ENCODE data around the gene CREB3L2. TPM values are rescaled to one million over a fixed set of nuclear protein-coding genes. Genes with fewer than 3 reads are reported as not detected.

Gene CREB3L2
- total and polyA plus RNA-seq, 8 donors = 5.8 to 258 (median 23.6) TPM

DNA sequence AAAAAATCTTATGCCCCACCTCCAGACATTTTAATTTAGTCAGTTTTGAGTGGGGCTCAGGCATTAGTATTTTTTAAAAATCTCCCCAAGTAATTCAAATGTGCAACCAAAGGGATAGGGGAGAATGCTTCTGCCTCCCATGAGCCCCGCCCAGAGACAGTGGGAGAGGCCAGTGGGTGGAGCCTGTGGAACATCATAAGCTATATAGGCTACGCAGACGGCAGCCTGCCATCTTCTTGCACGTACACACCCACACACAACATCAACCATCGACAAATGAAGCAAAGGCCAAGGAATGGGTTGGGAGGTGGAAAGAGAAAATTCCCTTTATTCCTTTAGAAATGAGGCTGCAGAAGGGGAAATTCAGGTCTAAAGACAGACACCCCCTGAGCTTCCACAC, 25.2 kb downstream of the CREB3L2 start:
- Histone ChIP-seq H3K27ac (peak overlapping the region in 4 of 5 donors; percentile 78 to 95 (median 84)), H3K4me1 (peaks cover 48 to 94% (median 73%) of the 10 kb centered on the region in 4 donors), H3K4me3 (no peak overlapping the region), H3K27me3 (no peaks in the 10 kb centered on the region), H3K36me3 (no peaks in the 10 kb centered on the region), H3K9me3 (no peaks in the 10 kb centered on the region)
- intact Hi-C loops (cut with DNase I; ENCODE audit: low total_unique reads) = no loop called here
- DNase-seq = no peak
- TF ChIP-seq POLR2AphosphoS5 (IDR thresholded peaks at IDR 0.05) = no peak
- no peak for TF ChIP-seq POLR2A (IDR thresholded peaks at IDR 0.05)
- TF ChIP-seq, protein P1, sequence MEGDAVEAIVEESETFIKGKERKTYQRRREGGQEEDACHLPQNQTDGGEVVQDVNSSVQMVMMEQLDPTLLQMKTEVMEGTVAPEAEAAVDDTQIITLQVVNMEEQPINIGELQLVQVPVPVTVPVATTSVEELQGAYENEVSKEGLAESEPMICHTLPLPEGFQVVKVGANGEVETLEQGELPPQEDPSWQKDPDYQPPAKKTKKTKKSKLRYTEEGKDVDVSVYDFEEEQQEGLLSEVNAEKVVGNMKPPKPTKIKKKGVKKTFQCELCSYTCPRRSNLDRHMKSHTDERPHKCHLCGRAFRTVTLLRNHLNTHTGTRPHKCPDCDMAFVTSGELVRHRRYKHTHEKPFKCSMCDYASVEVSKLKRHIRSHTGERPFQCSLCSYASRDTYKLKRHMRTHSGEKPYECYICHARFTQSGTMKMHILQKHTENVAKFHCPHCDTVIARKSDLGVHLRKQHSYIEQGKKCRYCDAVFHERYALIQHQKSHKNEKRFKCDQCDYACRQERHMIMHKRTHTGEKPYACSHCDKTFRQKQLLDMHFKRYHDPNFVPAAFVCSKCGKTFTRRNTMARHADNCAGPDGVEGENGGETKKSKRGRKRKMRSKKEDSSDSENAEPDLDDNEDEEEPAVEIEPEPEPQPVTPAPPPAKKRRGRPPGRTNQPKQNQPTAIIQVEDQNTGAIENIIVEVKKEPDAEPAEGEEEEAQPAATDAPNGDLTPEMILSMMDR (IDR thresholded peaks at IDR 0.05) = no peak
- no peak for TF ChIP-seq EP300 (IDR thresholded peaks at IDR 0.05)
- WGBS, 5 donors = 64 to 86% (median 68%) methylated on average over 5 of the region's 5 CpGs

DNA sequence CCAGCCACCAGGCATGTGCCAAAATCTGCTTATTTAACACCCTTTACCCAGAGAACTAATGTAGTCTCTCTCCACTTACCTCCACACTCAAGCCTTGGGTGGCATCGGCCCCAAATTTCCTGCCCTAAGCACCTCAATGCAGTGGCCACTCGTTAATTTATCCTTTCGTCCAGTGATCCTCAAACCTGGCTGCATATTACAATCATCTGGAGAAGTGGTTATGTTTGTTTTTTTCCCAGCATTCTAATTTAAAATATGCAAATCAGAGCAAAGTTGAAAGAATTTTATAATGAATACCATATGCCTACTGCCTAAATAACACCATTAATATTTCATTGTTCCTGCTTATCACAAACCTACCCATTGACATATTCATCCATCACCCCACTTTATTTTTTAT, 25.7 kb downstream of the CREB3L2 start:
- no peaks in the 10 kb centered on the region for H3K9me3 ChIP-seq
- intact Hi-C loops (cut with DNase I; ENCODE audit: low total_unique reads) = no loop called here
- 79 to 88% (median 87%) methylated on average over 3 of the region's 3 CpGs for WGBS, 5 donors

DNA sequence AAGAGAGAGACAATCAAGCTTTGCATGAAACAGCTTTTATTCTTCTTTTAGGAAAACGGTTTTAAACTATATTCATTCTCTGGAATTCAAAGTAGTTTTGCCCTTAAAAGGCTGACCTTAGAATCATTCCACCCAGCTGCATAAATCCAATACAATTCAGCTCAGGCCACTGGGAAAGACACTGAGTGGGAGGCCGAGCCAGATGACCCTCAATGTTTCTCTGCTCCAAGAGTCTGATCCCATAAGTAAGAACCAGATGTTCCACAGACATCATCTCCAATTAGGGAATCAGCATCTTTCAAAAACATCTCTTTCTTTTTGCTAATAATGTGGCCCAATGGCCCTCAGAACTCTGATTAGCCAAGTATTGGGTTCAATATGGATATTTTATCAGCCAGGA, 26.1 kb downstream of the CREB3L2 start:
- intact Hi-C loops (cut with DNase I; ENCODE audit: low total_unique reads) = no loop called here
- DNase-seq = peak in 1 of 2 donors; percentile 74
- Histone ChIP-seq H3K9me3 (no peaks in the 10 kb centered on the region), H3K27me3 (no peaks in the 10 kb centered on the region), H3K27ac (peak overlapping the region in 4 of 5 donors; percentile 78 to 95 (median 84)), H3K4me1 (peaks cover 45 to 94% (median 72%) of the 10 kb centered on the region in 4 donors), H3K36me3 (no peaks in the 10 kb centered on the region), H3K4me3 (no peak overlapping the region)
- no peak for TF ChIP-seq POLR2A (IDR thresholded peaks at IDR 0.05)
- no peak for TF ChIP-seq EP300 (IDR thresholded peaks at IDR 0.05)
- TF ChIP-seq, protein P1 (IDR thresholded peaks at IDR 0.05) = no peak
- no peak for TF ChIP-seq POLR2AphosphoS5 (IDR thresholded peaks at IDR 0.05)
- 55 to 76% (median 64%) methylated on average over 2 of the region's 2 CpGs for WGBS, 5 donors

More for the DNA sequence above, 25.7 kb downstream of the CREB3L2 start:
- H3K27me3 ChIP-seq = no peaks in the 10 kb centered on the region
- TF ChIP-seq, protein P1 (IDR thresholded peaks at IDR 0.05) = no peak
- TF ChIP-seq EP300 (IDR thresholded peaks at IDR 0.05) = no peak
- no peak for TF ChIP-seq POLR2A (IDR thresholded peaks at IDR 0.05)
- TF ChIP-seq POLR2AphosphoS5 (IDR thresholded peaks at IDR 0.05) = no peak
- H3K36me3 ChIP-seq = no peaks in the 10 kb centered on the region
- H3K27ac ChIP-seq = peak overlapping the region in 4 of 5 donors; percentile 78 to 95 (median 84)
- peaks cover 45 to 94% (median 72%) of the 10 kb centered on the region in 4 donors for H3K4me1 ChIP-seq
- no peak for DNase-seq
- H3K4me3 ChIP-seq = no peak overlapping the region

DNA sequence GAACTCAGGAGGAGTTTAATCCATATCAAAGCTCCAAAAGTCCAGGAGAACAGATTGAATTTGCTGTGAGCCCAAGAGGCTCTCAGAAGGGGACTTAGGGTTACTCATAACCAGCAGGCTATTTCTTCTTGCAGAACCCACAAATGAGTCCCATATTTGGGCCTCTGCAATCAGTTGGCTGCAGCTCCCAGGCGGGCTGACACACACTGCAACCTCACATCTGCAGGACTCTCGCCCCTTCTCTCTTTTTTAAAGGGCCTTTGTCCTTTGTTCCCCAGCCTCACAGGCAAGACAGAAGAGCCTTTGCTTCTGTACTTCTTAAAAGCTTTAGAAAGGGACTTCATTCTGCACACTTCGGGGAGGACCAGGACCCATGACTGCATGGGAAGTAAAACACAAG, 26.7 kb downstream of the CREB3L2 start:
- Histone ChIP-seq H3K27me3 (no peaks in the 10 kb centered on the region), H3K4me3 (no peak overlapping the region), H3K9me3 (no peaks in the 10 kb centered on the region), H3K4me1 (peaks cover 45 to 94% (median 72%) of the 10 kb centered on the region in 4 donors), H3K27ac (peak overlapping the region in 4 of 5 donors; percentile 78 to 95 (median 84)), H3K36me3 (no peaks in the 10 kb centered on the region)
- intact Hi-C loops (cut with DNase I; ENCODE audit: low total_unique reads) = no loop called here
- TF ChIP-seq EP300 (IDR thresholded peaks at IDR 0.05) (no peak), POLR2AphosphoS5 (IDR thresholded peaks at IDR 0.05) (peak in 1 of 3 donors; percentile 41), POLR2A (IDR thresholded peaks at IDR 0.05) (no peak)
- DNase-seq = peak in 1 of 2 donors; percentile 66
- WGBS, 5 donors = 38 to 61% (median 51%) methylated on average over 3 of the region's 3 CpGs

DNA sequence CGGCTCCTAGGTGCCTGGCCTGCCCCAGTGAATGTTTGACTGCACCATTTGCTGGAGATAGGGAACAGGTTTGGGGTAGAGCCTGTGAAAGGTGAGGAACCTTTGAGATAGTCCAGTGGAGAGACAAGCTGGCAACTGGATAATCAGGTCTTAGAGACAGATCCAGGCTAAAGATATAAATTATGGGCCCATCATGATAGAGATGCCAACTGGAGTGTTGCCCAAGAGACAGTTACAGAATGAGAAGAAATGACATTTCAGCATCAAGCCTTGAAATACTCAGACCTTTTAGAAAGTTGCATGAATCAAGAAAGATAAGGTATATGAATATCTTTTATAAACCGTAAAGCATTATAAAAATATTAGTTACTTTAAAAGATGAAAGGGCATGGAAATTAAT, 27.1 kb downstream of the CREB3L2 start:
- H3K9me3 ChIP-seq = no peaks in the 10 kb centered on the region
- no peak overlapping the region for H3K4me3 ChIP-seq
- H3K27me3 ChIP-seq = no peaks in the 10 kb centered on the region
- H3K27ac ChIP-seq = peak overlapping the region in 4 of 5 donors; percentile 78 to 95 (median 84)
- 71 to 83% (median 73%) methylated on average over 2 of the region's 2 CpGs for WGBS, 5 donors
- TF ChIP-seq POLR2AphosphoS5 (IDR thresholded peaks at IDR 0.05) (no peak), EP300 (IDR thresholded peaks at IDR 0.05) (no peak), POLR2A (IDR thresholded peaks at IDR 0.05) (no peak)
- TF ChIP-seq, protein P1 (IDR thresholded peaks at IDR 0.05) = no peak
- intact Hi-C loops (cut with DNase I; ENCODE audit: low total_unique reads) = no loop called here
- peaks cover 45 to 94% (median 72%) of the 10 kb centered on the region in 4 donors for H3K4me1 ChIP-seq
- no peaks in the 10 kb centered on the region for H3K36me3 ChIP-seq
- DNase-seq = no peak
